Prostate gland (tissue), 2 donors: Measurements from ENCODE around the gene SETBP1. TPM values are rescaled to one million over a fixed set of nuclear protein-coding genes. Genes with fewer than 3 reads are reported as not detected.
A peak's percentile ranks its signal among the peaks of the same experiment; 100 is the strongest.
"Not testable (repeated sequence)": the region's sequence is repeated elsewhere in the genome, so short reads cannot be mapped to it uniquely, and the experiment has no call there.

Experiments
- DNase-seq: peaks from one replicate; pipeline ENCODE4 v3.0.0-alpha.2; 2019; ENCODE audit warnings: low spot score
- H3K27ac ChIP-seq, 2 donors: fragments of 200-600 bp; sonication (generic); 2 replicates each; pipeline ENCODE4 v1.5.1; 2017 to 2019
- H3K27me3 ChIP-seq: fragments of 200-600 bp; sonication (generic); replicated peaks from 2 replicates; pipeline ENCODE4 v1.5.1; 2019; ENCODE audit not compliant: insufficient read depth
- H3K36me3 ChIP-seq, 2 donors: fragments of 200-600 bp; sonication (generic); 1 replicate in 1 of 2; 2 replicates in 1 of 2; pipeline versions ENCODE4 v1.5.1 to v1.8.1; 2017 to 2019
- H3K4me1 ChIP-seq: fragments of 200-600 bp; sonication (generic); replicated peaks from 2 replicates; pipeline ENCODE4 v1.5.1; 2019
- H3K4me3 ChIP-seq, 2 donors: fragments of 200-600 bp; sonication (generic); 2 replicates each; pipeline ENCODE4 v1.5.1; 2017 to 2019
- H3K9me3 ChIP-seq: fragments of 200-600 bp; sonication (generic); 2 replicates; pipeline ENCODE4 v1.5.1; 2017
- POLR2A ChIP-seq: fragments of 450-650 bp; IDR thresholded peaks from one replicate; pipeline ENCODE4 v1.6.1; 2016; ENCODE audit warnings: antibody characterized with exemption, mild to moderate bottlenecking
- POLR2AphosphoS5 ChIP-seq: sonication (generic); formaldehyde crosslinking; IDR thresholded peaks from one replicate; pipeline ENCODE4 v1.6.1; 2017; ENCODE audit warnings: antibody characterized with exemption
- WGBS: methylation state at CpG from one replicate; pipeline ENCODE4 v1.1.5; 2018; 5-methylcytosine and 5-hydroxymethylcytosine counted together
- intact Hi-C: fragments of 100-400 bp; cut with DNase I; formaldehyde crosslinking; loops from one replicate; pipeline ENCODE4 v1.14.2; 2022
- total RNA-seq, 2 donors: library from RNA; depleted of rRNA; stranded (reverse); fragments of >200 nt; gene quantifications; one replicate each; pipeline ENCODE4 v1.1.0, GENCODE V29; 2016
- TF ChIP-seq, protein P1 (sequence below), 4 experiments: fragments of 200-600 bp in 2 of 4; fragments of 450-650 bp in 2 of 4; sonication (generic) in 2 of 4; IDR thresholded peaks; 1 replicate in 3 of 4; 2 replicates in 1 of 4; pipeline ENCODE4 v1.5.1; 2016 to 2019; ENCODE audit warnings: antibody characterized with exemption in 4 of 4, mild to moderate bottlenecking in 2 of 4, moderate library complexity in 2 of 4

Gene SETBP1
- total RNA-seq, 2 donors from 2014 or later = 28.4 to 45.1 TPM

DNA sequence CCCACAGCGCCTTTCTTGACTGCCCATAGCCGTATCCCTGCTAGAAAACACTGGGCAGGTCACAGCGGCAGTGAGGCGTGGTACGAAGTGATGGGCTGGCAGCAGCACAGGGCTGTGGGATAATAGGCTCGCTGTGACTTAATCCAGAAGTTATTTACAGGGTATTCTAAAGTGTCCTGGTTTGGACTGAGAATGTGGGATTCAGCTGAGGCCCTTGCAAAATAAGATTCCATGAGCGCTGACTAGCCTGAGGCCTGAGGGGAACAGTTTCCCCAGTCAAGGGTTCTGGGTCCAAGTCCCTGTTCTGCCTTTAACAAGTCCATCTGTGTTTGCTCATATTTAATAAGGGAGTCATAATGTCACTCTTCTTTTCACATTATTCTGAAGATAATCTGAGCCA is 34.6 kb downstream of the SETBP1 start:
- no peaks in the 10 kb centered on the region for H3K27me3 ChIP-seq
- 24% methylated on average over 7 of the region's 7 CpGs for WGBS
- peak overlapping the region; percentile 60 to 76 for H3K27ac ChIP-seq
- no peak for TF ChIP-seq POLR2A
- TF ChIP-seq POLR2AphosphoS5 = peak; percentile 84
- H3K4me3 ChIP-seq = no peak overlapping the region
- H3K4me1 ChIP-seq = peaks cover 11% of the 10 kb centered on the region
- H3K36me3 ChIP-seq = no peaks in the 10 kb centered on the region
- H3K9me3 ChIP-seq = no peaks in the 10 kb centered on the region
- peak; percentile 68 for DNase-seq
- intact Hi-C loops = loop anchor here (2.0 to 5.0 kb wide), 2 partner anchors 32 to 67 kb away; no protein-coding TSS in a partner anchor

DNA sequence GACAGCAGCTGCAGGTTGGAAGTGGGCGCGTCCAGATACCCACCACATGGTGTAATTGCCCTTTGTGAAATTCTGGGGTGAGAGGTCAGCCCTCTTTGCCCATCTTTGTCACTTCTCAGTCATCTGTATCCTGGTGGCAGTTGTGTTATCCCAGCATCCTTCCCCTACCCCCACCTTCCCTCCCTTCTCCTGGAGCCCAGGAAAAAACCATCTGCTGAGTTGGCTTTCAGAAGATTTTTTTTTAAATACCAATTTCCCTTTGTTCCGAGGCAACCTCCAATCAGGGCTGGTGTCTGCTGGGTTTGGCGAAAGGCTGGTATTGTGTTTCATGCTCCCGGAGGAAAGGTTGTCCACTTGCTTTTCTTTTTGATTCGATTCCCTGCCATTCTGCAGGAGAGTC is 35.2 kb downstream of the SETBP1 start:
- Histone ChIP-seq H3K27ac (peak overlapping the region; percentile 60 to 76), H3K27me3 (no peaks in the 10 kb centered on the region), H3K4me1 (peaks cover 11% of the 10 kb centered on the region), H3K36me3 (no peaks in the 10 kb centered on the region), H3K4me3 (no peak overlapping the region), H3K9me3 (no peaks in the 10 kb centered on the region)
- DNase-seq = no peak
- WGBS = 27% methylated on average over 6 of the region's 6 CpGs
- intact Hi-C loops = loop anchor here (2.0 to 5.0 kb wide), 2 partner anchors 33 to 66 kb away; no protein-coding TSS in a partner anchor
- TF ChIP-seq POLR2AphosphoS5 = no peak
- TF ChIP-seq, protein P1, sequence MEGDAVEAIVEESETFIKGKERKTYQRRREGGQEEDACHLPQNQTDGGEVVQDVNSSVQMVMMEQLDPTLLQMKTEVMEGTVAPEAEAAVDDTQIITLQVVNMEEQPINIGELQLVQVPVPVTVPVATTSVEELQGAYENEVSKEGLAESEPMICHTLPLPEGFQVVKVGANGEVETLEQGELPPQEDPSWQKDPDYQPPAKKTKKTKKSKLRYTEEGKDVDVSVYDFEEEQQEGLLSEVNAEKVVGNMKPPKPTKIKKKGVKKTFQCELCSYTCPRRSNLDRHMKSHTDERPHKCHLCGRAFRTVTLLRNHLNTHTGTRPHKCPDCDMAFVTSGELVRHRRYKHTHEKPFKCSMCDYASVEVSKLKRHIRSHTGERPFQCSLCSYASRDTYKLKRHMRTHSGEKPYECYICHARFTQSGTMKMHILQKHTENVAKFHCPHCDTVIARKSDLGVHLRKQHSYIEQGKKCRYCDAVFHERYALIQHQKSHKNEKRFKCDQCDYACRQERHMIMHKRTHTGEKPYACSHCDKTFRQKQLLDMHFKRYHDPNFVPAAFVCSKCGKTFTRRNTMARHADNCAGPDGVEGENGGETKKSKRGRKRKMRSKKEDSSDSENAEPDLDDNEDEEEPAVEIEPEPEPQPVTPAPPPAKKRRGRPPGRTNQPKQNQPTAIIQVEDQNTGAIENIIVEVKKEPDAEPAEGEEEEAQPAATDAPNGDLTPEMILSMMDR (IDR thresholded peaks at IDR 0.05) = no peak
- no peak for TF ChIP-seq POLR2A

DNA sequence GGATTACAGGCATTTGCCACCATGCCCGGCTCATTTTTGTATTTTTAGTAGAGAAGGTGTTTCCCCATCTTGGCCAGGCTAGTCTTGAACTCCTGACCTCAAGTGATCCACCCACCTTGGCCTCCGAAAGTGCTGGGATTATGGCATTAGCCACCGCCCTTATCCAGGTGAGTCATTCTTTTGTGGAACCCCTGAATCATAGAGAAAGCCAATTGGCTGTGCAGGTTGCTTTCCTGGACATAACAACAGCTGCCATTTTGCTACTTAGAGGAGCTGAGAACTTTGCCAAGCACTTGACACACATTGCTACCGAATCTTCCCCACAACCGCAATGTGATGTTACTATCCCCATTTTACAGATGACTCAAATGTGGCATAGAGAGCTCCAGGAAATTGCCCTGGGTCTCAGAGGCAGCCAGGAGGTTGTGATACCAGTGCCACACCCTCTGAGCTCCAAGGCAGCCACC is 36.0 kb downstream of the SETBP1 start:
- Histone ChIP-seq H3K4me1 (peaks cover 11% of the 10 kb centered on the region), H3K27me3 (no peaks in the 10 kb centered on the region), H3K4me3 (no peak overlapping the region), H3K9me3 (no peaks in the 10 kb centered on the region), H3K36me3 (no peaks in the 10 kb centered on the region), H3K27ac (peak overlapping the region; percentile 60 to 76)
- intact Hi-C loops = loop anchor here (5.0 kb wide), 1 partner anchor 66 kb away; no protein-coding TSS in a partner anchor
- TF ChIP-seq POLR2AphosphoS5 (no peak), POLR2A (no peak)
- TF ChIP-seq, protein P1 (IDR thresholded peaks at IDR 0.05) = no peak
- 85% methylated on average over 5 of the region's 5 CpGs for WGBS
- DNase-seq = no peak

DNA sequence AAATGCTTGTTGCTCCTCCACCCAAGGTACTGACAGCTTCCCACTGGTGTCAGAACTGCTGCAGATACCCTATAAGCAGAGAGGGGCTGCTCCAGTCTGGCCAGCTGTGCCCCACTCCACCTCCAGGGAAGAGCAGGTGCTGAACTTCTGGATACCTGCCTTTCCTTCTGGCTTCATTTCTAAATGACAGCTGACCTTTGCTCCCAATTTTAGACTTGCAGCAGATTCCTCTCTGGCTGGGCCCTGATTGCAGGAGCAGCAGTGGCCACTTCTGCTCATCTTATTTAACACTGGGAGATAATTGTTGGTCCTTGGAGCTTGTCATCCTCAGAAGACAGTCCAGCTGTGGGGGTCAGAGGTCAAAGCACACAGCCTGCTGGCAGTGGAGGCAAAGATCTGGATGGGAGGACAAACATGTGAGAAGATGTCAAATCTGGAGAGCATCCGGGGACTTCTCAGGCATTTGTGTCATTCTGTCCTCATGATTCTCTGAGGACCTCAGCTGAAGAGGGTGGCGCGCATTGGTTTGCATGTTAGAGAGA is 38.9 kb downstream of the SETBP1 start:
- H3K27ac ChIP-seq = no peak overlapping the region
- H3K4me1 ChIP-seq = peaks cover 11% of the 10 kb centered on the region
- intact Hi-C loops = loop anchor here (5.0 kb wide), 1 partner anchor 63 kb away; no protein-coding TSS in a partner anchor
- H3K36me3 ChIP-seq = no peaks in the 10 kb centered on the region
- no peaks in the 10 kb centered on the region for H3K9me3 ChIP-seq
- no peak overlapping the region for H3K4me3 ChIP-seq
- no peaks in the 10 kb centered on the region for H3K27me3 ChIP-seq
- DNase-seq = no peak
- WGBS = 87% methylated on average over 3 of the region's 3 CpGs
- TF ChIP-seq, protein P1 (IDR thresholded peaks at IDR 0.05) = no peak
- TF ChIP-seq POLR2A (no peak), POLR2AphosphoS5 (no peak)

DNA sequence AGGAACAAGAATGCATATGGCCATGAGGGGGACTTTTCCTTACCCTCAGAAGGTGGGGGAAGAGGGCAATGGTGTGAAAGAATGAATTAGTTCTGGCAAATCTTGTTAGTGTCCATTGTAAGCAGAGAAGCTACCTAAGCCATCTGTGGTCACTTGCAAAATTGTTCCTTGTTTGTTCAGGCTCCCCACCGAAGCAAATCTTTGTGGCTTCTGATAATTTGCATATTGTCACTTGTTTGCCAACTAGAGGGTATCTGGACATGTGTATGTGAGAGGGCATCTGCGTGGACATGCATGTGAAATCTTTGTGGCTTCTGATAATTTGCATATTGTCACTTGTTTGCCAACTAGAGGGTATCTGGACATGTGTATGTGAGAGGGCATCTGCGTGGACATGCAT is 41.1 kb downstream of the SETBP1 start:
- DNase-seq, intact Hi-C loops, H3K27me3 ChIP-seq, H3K36me3 ChIP-seq, H3K27ac ChIP-seq, H3K4me3 ChIP-seq, H3K9me3 ChIP-seq, H3K4me1 ChIP-seq: not testable (repeated sequence)
- WGBS = 75% methylated on average over 3 of the region's 3 CpGs

DNA sequence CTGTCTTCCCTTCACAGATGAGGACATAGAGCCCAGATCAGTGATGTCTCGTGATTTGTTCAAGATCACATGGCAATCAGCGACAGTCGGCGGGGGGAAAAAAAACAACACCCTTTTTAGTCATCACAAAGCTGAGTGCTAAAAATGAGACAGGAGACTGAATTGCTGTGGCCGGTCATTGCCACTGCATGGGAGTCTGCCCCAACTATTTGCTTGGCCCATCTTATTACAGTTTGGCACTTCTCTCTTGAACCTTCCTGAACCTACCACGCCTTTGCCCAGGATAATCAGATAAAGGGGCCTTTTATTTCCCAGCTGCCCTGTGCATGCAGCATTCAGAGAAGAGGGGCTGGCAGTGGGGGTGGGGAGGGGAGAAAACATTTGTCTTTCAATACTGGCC is 42.7 kb downstream of the SETBP1 start:
- Histone ChIP-seq H3K4me3 (no peak overlapping the region), H3K4me1 (peaks cover 2% of the 10 kb centered on the region), H3K27ac (peak overlapping the region in 1 of 2 donors; percentile 0), H3K9me3 (no peaks in the 10 kb centered on the region), H3K36me3 (no peaks in the 10 kb centered on the region), H3K27me3 (no peaks in the 10 kb centered on the region)
- DNase-seq = no peak
- intact Hi-C loops = no loop called here
- WGBS = 64% methylated on average over 6 of the region's 6 CpGs
- no peak for TF ChIP-seq POLR2AphosphoS5
- TF ChIP-seq, protein P1 (IDR thresholded peaks at IDR 0.05) = no peak
- no peak for TF ChIP-seq POLR2A
